Activated T-helper 2 cell treated with anti-CD3 and anti-CD28 coated beads, Interferon-gamma antibody, Interleukin-2, Interleukin-4, amounts not matched to agents 10 μg/mL and 5 μg/mL and 100 μg/mL, durations not matched to agents 14 hours and 24 hours and 36 hours (primary cell): ENCODE data around the gene FNBP1L. TPM values are rescaled to one million over a fixed set of nuclear protein-coding genes. Genes with fewer than 3 reads are reported as not detected.

Source experiments
- DNase-seq: peaks from one replicate; pipeline ENCODE4 v3.0.0; 2021; ENCODE audit warnings: low spot score
- H3K27ac Mint-ChIP-seq: one replicate; pipeline ENCODE4 v1.8.0; 2021; ENCODE audit warnings: mixed read lengths
- H3K27me3 Mint-ChIP-seq: one replicate; pipeline ENCODE4 v1.8.0; 2021; ENCODE audit warnings: low read depth, mixed read lengths
- H3K36me3 Mint-ChIP-seq: one replicate; pipeline ENCODE4 v1.8.0; 2021; ENCODE audit warnings: low read depth, mixed read lengths
- H3K4me1 Mint-ChIP-seq: one replicate; pipeline ENCODE4 v1.8.0; 2021; ENCODE audit warnings: low read depth, mixed read lengths
- H3K4me3 Mint-ChIP-seq: one replicate; pipeline ENCODE4 v1.8.0; 2021; ENCODE audit warnings: low read depth, mild to moderate bottlenecking, moderate library complexity, mixed read lengths
- H3K9me3 Mint-ChIP-seq: one replicate; pipeline ENCODE4 v1.8.0; 2021; ENCODE audit warnings: mixed read lengths
- intact Hi-C: fragments of 100-400 bp; cut with micrococcal nuclease; formaldehyde crosslinking; loops from one replicate; pipeline ENCODE4 v1.15.1; 2023
- total RNA-seq: library from RNA; stranded (reverse); gene quantifications from 2 replicates; pipeline ENCODE4 v1.2.3, GENCODE V29; 2022

FNBP1L gene
- 0.32 and 0.37 TPM in 2 replicates for total RNA-seq

GRCh38 chr1:93447481-93448291 is at the start of gene FNBP1L:
Gene FNBP1L, plus strand, starts transcription at chr1:93448118. Its CDS starts 164 bp downstream, at chr1:93448282.
- no peak for DNase-seq
- Mint-ChIP-seq H3K4me3 (peak within 1 kb of the TSS; percentile 87), H3K36me3 (peaks cover 3% of the 10 kb centered on the region), H3K9me3 (no peaks in the 10 kb centered on the region), H3K27me3 (peaks cover 59% of the 10 kb centered on the region), H3K27ac (no peak within 1 kb of the TSS), H3K4me1 (peaks cover 13% of the 10 kb centered on the region)
- intact Hi-C loops = loop anchor here (5.0 kb wide), 1 partner anchor 170 kb away; no protein-coding TSS in a partner anchor

GRCh38 chr1:93399781-93400180 is 48.1 kb upstream of the FNBP1L start:
- no peak for DNase-seq
- Mint-ChIP-seq H3K9me3 (no peaks in the 10 kb centered on the region), H3K27ac (no peak overlapping the region), H3K4me3 (no peak overlapping the region), H3K36me3 (no peaks in the 10 kb centered on the region), H3K27me3 (peaks cover 13% of the 10 kb centered on the region), H3K4me1 (no peaks in the 10 kb centered on the region)
- intact Hi-C loops = no loop called here

- Mint-ChIP-seq H3K27me3 (peaks cover 23% of the 10 kb centered on the region), H3K36me3 (no peaks in the 10 kb centered on the region), H3K9me3 (peaks cover 6% of the 10 kb centered on the region), H3K27ac (no peak overlapping the region), H3K4me1 (no peaks in the 10 kb centered on the region), H3K4me3 (no peak overlapping the region)
- no peak for DNase-seq
- intact Hi-C loops = no loop called here
Observed at GRCh38 chr1:93408203-93408602, 39.7 kb upstream of the FNBP1L start.

- H3K27me3 Mint-ChIP-seq = peaks cover 18% of the 10 kb centered on the region
- H3K4me1 Mint-ChIP-seq = no peaks in the 10 kb centered on the region
- intact Hi-C loops = no loop called here
- H3K4me3 Mint-ChIP-seq = no peak overlapping the region
- peaks cover 6% of the 10 kb centered on the region for H3K9me3 Mint-ChIP-seq
- DNase-seq = no peak
- no peaks in the 10 kb centered on the region for H3K36me3 Mint-ChIP-seq
- no peak overlapping the region for H3K27ac Mint-ChIP-seq
Observed at GRCh38 chr1:93411000-93411399, 36.9 kb upstream of the FNBP1L start.

GRCh38 chr1:93414749-93415148 is 33.2 kb upstream of the FNBP1L start:
- Mint-ChIP-seq H3K4me3 (no peak overlapping the region), H3K9me3 (peaks cover under 1% of the 10 kb centered on the region), H3K27ac (no peak overlapping the region), H3K36me3 (no peaks in the 10 kb centered on the region), H3K27me3 (peaks cover 36% of the 10 kb centered on the region), H3K4me1 (no peaks in the 10 kb centered on the region)
- DNase-seq = no peak
- intact Hi-C loops = no loop called here

- Mint-ChIP-seq H3K27ac (no peak overlapping the region), H3K9me3 (no peaks in the 10 kb centered on the region), H3K36me3 (no peaks in the 10 kb centered on the region), H3K4me3 (no peak overlapping the region), H3K27me3 (peaks cover 36% of the 10 kb centered on the region), H3K4me1 (no peaks in the 10 kb centered on the region)
- no peak for DNase-seq
- intact Hi-C loops = no loop called here
Observed at GRCh38 chr1:93415296-93415695, 32.6 kb upstream of the FNBP1L start.

- no peak for DNase-seq
- Mint-ChIP-seq H3K27me3 (peaks cover 37% of the 10 kb centered on the region), H3K36me3 (no peaks in the 10 kb centered on the region), H3K27ac (no peak overlapping the region), H3K9me3 (no peaks in the 10 kb centered on the region), H3K4me1 (no peaks in the 10 kb centered on the region), H3K4me3 (no peak overlapping the region)
- intact Hi-C loops = no loop called here
Observed at GRCh38 chr1:93416183-93416582, 31.7 kb upstream of the FNBP1L start.

- peaks cover 28% of the 10 kb centered on the region for H3K27me3 Mint-ChIP-seq
- no peaks in the 10 kb centered on the region for H3K36me3 Mint-ChIP-seq
- no peak overlapping the region for H3K27ac Mint-ChIP-seq
- no peak overlapping the region for H3K4me3 Mint-ChIP-seq
- H3K9me3 Mint-ChIP-seq = no peaks in the 10 kb centered on the region
- no peak for DNase-seq
- H3K4me1 Mint-ChIP-seq = no peaks in the 10 kb centered on the region
- intact Hi-C loops = no loop called here
Observed at GRCh38 chr1:93419344-93419743, 28.6 kb upstream of the FNBP1L start.

GRCh38 chr1:93420400-93420799 is 27.5 kb upstream of the FNBP1L start:
- DNase-seq = no peak
- no peaks in the 10 kb centered on the region for H3K9me3 Mint-ChIP-seq
- H3K36me3 Mint-ChIP-seq = no peaks in the 10 kb centered on the region
- no peaks in the 10 kb centered on the region for H3K4me1 Mint-ChIP-seq
- peaks cover 29% of the 10 kb centered on the region for H3K27me3 Mint-ChIP-seq
- H3K27ac Mint-ChIP-seq = no peak overlapping the region
- intact Hi-C loops = no loop called here
- H3K4me3 Mint-ChIP-seq = no peak overlapping the region

- no peaks in the 10 kb centered on the region for H3K4me1 Mint-ChIP-seq
- no peaks in the 10 kb centered on the region for H3K9me3 Mint-ChIP-seq
- intact Hi-C loops = no loop called here
- no peaks in the 10 kb centered on the region for H3K36me3 Mint-ChIP-seq
- no peak overlapping the region for H3K4me3 Mint-ChIP-seq
- DNase-seq = no peak
- H3K27me3 Mint-ChIP-seq = peaks cover 26% of the 10 kb centered on the region
- no peak overlapping the region for H3K27ac Mint-ChIP-seq
Observed at GRCh38 chr1:93426181-93426580, 21.7 kb upstream of the FNBP1L start.

- intact Hi-C loops = no loop called here
- Mint-ChIP-seq H3K9me3 (no peaks in the 10 kb centered on the region), H3K36me3 (no peaks in the 10 kb centered on the region), H3K4me1 (no peaks in the 10 kb centered on the region), H3K27ac (no peak overlapping the region), H3K4me3 (no peak overlapping the region), H3K27me3 (peaks cover 29% of the 10 kb centered on the region)
- no peak for DNase-seq
Observed at GRCh38 chr1:93427656-93428055, 20.3 kb upstream of the FNBP1L start.

GRCh38 chr1:93433407-93433961 is 14.4 kb upstream of the FNBP1L start:
- no peak overlapping the region for H3K27ac Mint-ChIP-seq
- H3K36me3 Mint-ChIP-seq = no peaks in the 10 kb centered on the region
- no peaks in the 10 kb centered on the region for H3K4me1 Mint-ChIP-seq
- intact Hi-C loops = no loop called here
- no peak overlapping the region for H3K4me3 Mint-ChIP-seq
- H3K27me3 Mint-ChIP-seq = peaks cover 22% of the 10 kb centered on the region
- no peak for DNase-seq
- H3K9me3 Mint-ChIP-seq = no peaks in the 10 kb centered on the region

GRCh38 chr1:93434088-93434487 is 13.8 kb upstream of the FNBP1L start:
- intact Hi-C loops = no loop called here
- H3K9me3 Mint-ChIP-seq = no peaks in the 10 kb centered on the region
- no peak overlapping the region for H3K4me3 Mint-ChIP-seq
- H3K36me3 Mint-ChIP-seq = no peaks in the 10 kb centered on the region
- H3K4me1 Mint-ChIP-seq = no peaks in the 10 kb centered on the region
- peaks cover 22% of the 10 kb centered on the region for H3K27me3 Mint-ChIP-seq
- DNase-seq = no peak
- H3K27ac Mint-ChIP-seq = no peak overlapping the region
